GM18951 (cell line): ENCODE results near the gene TTLL5.
"Not testable (repeated sequence)": the region's sequence is repeated elsewhere in the genome, so short reads cannot be mapped to it uniquely, and the experiment has no call there.

Experiments
- POLR2A ChIP-seq: IDR thresholded peaks from 4 replicates; pipeline ENCODE4 v1.6.1; 2011; ENCODE audit warnings: mild to moderate bottlenecking; ENCODE audit not compliant: insufficient read length, insufficient read depth; ENCODE audit errors: extremely low read depth
- in situ Hi-C: fragments of 300-500 bp; cut with MboI; formaldehyde crosslinking; loops from one replicate; pipeline ENCODE4 v1.12.0; 2022; ENCODE audit warnings: low sequenced_read_pairs, mixed read lengths, inconsistent platforms; ENCODE audit not compliant: unreplicated experiment

Gene TTLL5

GRCh38 chr14:75657331-75657730 lies 3.7 kb upstream of the TTLL5 start:
- in situ Hi-C loops, result loop anchor here (25.0 kb wide), 1 partner anchor 520 kb away; the partner anchor contains the start of gene NEK9

GRCh38 chr14:75658957-75659356 lies 2.1 kb upstream of the TTLL5 start:
- no peak for TF ChIP-seq POLR2A
- in situ Hi-C loops, result loop anchor here (25.0 kb wide), 1 partner anchor 522 kb away; the partner anchor contains the start of gene NEK9

More at GRCh38 chr14:75657331-75657730, 3.7 kb upstream of the TTLL5 start:
- TF ChIP-seq POLR2A, result no peak

GRCh38 chr14:75660238-75660629 lies 812 bp upstream of the TTLL5 start:
- in situ Hi-C loops, result loop anchor here (25.0 kb wide), 1 partner anchor 523 kb away; the partner anchor contains the start of gene NEK9
- TF ChIP-seq POLR2A, result no peak

- TF ChIP-seq POLR2A, result no peak
- in situ Hi-C loops, result loop anchor here (25.0 kb wide), 1 partner anchor 524 kb away; the partner anchor contains the start of gene NEK9
Measured at GRCh38 chr14:75661499-75661814, 411 bp downstream of the TTLL5 start.

GRCh38 chr14:75662966-75663365 lies 1.9 kb downstream of the TTLL5 start:
- no peak for TF ChIP-seq POLR2A
- in situ Hi-C loops, result loop anchor here (25.0 kb wide), 1 partner anchor 526 kb away; the partner anchor contains the start of gene NEK9

- no peak for TF ChIP-seq POLR2A
- in situ Hi-C loops, result loop anchor here (25.0 kb wide), 1 partner anchor 530 kb away; the partner anchor contains the start of gene NEK9
Measured at GRCh38 chr14:75667099-75667765, 6.2 kb downstream of the TTLL5 start.

- TF ChIP-seq POLR2A, result no peak
- in situ Hi-C loops, result loop anchor here (25.0 kb wide), 1 partner anchor 535 kb away; the partner anchor contains the start of gene NEK9
Measured at GRCh38 chr14:75672605-75673192, 11.7 kb downstream of the TTLL5 start.

GRCh38 chr14:75673345-75674035 lies 12.4 kb downstream of the TTLL5 start:
- in situ Hi-C loops, result loop anchor here (25.0 kb wide), 1 partner anchor 536 kb away; the partner anchor contains the start of gene NEK9
- TF ChIP-seq POLR2A, result no peak

- TF ChIP-seq POLR2A, result no peak
- in situ Hi-C loops, result no loop called here
Measured at GRCh38 chr14:75675265-75675960, 14.4 kb downstream of the TTLL5 start.

- no peak for TF ChIP-seq POLR2A
- in situ Hi-C loops, result no loop called here
Measured at GRCh38 chr14:75685910-75686309, 24.9 kb downstream of the TTLL5 start.

GRCh38 chr14:75689012-75689411 lies 28.0 kb downstream of the TTLL5 start:
- in situ Hi-C loops, result no loop called here
- TF ChIP-seq POLR2A, result no peak

- no peak for TF ChIP-seq POLR2A
- in situ Hi-C loops, result no loop called here
Measured at GRCh38 chr14:75690010-75690409, 29.0 kb downstream of the TTLL5 start.

GRCh38 chr14:75695025-75695424 lies 34.0 kb downstream of the TTLL5 start:
- in situ Hi-C loops, result not testable (repeated sequence)
